Nephron (organoid): ENCODE measurements around the gene NOX5.

Experiments
- H3K27ac Mint-ChIP-seq, 3 experiments: 2 replicates each; pipeline ENCODE4 v1.8.0; 2020; ENCODE audit warnings: mixed read lengths in 3 of 3, mild to moderate bottlenecking in 2 of 3, moderate library complexity in 1 of 3
- H3K27me3 Mint-ChIP-seq: 2 replicates; pipeline ENCODE4 v1.8.0; 2021; ENCODE audit warnings: low read depth, mild to moderate bottlenecking, moderate library complexity, mixed read lengths
- H3K36me3 Mint-ChIP-seq: 2 replicates; pipeline ENCODE4 v1.8.0; 2020; ENCODE audit warnings: low read depth, mixed read lengths
- H3K4me1 Mint-ChIP-seq: 2 replicates; pipeline ENCODE4 v1.8.0; 2020; ENCODE audit warnings: mixed read lengths
- H3K4me3 Mint-ChIP-seq, 3 experiments: 2 replicates each; pipeline ENCODE4 v1.8.0; 2020; ENCODE audit warnings: mild to moderate bottlenecking in 3 of 3, mixed read lengths in 3 of 3, moderate library complexity in 2 of 3
- H3K9me3 Mint-ChIP-seq: 2 replicates; pipeline ENCODE4 v1.8.0; 2020; ENCODE audit warnings: mixed read lengths
- TF ChIP-seq, protein P1 (sequence below), 3 experiments: fragments of 200-600 bp; sonication (generic); IDR thresholded peaks; one replicate each; pipeline ENCODE4 v1.5.0; 2021; ENCODE audit warnings: antibody characterized with exemption in 3 of 3; ENCODE audit not compliant: unreplicated experiment in 3 of 3

Gene NOX5

GRCh38 chr15:69056365-69056764 lies 41.9 kb downstream of the NOX5 start:
- Mint-ChIP-seq H3K36me3 (no peaks in the 10 kb centered on the region), H3K27me3 (peaks cover 29% of the 10 kb centered on the region), H3K9me3 (peaks cover 2% of the 10 kb centered on the region), H3K4me3 (no peak overlapping the region), H3K27ac (no peak overlapping the region), H3K4me1 (peaks cover 34% of the 10 kb centered on the region)
- TF ChIP-seq, protein P1, sequence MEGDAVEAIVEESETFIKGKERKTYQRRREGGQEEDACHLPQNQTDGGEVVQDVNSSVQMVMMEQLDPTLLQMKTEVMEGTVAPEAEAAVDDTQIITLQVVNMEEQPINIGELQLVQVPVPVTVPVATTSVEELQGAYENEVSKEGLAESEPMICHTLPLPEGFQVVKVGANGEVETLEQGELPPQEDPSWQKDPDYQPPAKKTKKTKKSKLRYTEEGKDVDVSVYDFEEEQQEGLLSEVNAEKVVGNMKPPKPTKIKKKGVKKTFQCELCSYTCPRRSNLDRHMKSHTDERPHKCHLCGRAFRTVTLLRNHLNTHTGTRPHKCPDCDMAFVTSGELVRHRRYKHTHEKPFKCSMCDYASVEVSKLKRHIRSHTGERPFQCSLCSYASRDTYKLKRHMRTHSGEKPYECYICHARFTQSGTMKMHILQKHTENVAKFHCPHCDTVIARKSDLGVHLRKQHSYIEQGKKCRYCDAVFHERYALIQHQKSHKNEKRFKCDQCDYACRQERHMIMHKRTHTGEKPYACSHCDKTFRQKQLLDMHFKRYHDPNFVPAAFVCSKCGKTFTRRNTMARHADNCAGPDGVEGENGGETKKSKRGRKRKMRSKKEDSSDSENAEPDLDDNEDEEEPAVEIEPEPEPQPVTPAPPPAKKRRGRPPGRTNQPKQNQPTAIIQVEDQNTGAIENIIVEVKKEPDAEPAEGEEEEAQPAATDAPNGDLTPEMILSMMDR (IDR thresholded peaks at IDR 0.05; ENCODE audit: unreplicated experiment in 3 of 3) = no peak

DNA sequence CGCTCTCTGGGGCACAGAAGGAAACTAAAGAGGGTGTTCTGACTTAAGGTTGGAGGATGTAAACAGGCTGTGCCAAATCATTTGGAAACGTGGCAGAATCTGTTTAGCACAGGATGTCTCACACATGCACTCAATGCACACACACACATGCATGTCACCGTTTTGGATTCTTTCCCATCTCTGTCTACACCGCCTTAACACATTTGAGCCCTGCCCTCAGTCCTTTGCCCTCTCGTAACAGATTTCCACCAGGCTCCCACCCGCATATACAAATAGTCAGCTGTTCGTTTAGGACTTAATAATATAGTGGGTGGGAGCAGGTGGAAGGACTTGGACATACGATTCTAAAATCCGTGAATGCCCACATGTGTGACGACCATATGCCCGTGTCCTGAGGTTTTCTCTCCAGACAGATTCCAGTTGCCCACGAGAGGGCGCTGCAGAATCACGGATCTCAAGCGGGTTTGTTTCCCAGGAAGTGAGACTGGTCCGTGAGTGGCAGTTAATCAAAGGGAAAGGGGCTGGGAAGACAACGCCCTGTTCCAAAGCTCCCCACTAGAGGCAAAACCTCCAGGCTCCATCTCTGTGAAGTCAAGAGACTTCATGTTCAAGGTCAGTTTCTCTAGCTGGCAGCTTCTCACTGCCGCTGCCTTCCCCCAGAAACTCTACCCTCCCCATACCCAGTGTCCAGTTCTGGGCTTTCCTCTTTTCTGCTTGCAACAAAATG lies 44.5 kb downstream of the NOX5 start:
- TF ChIP-seq, protein P1 (IDR thresholded peaks at IDR 0.05; ENCODE audit: unreplicated experiment in 3 of 3) = peak; percentile 89 to 95 (median 91)
- peaks cover 40% of the 10 kb centered on the region for H3K27me3 Mint-ChIP-seq

DNA sequence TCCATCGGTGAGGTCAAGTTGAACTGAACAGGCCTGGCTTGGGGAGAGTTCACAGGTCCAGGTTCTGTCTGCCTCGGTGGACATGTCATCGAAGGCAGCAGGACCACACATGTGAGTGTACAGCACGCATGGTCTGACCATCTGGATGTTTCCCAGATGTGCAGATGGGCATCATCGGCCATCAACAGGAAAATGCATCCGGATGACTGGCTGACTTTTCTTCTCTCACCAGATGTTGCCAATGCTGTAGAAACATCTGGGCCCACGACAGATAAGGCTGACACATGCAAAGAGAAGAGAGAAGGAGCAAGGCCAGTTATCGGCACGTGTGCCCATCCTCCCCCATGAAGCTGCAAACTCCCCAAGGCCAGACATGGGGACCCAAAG lies 45.1 kb downstream of the NOX5 start:
- Mint-ChIP-seq H3K27me3 (peaks cover 40% of the 10 kb centered on the region), H3K36me3 (no peaks in the 10 kb centered on the region), H3K9me3 (peaks cover 2% of the 10 kb centered on the region), H3K4me1 (peaks cover 34% of the 10 kb centered on the region), H3K27ac (peak overlapping the region in 1 of 3 experiments; percentile 32), H3K4me3 (no peak overlapping the region)
- TF ChIP-seq, protein P1 (IDR thresholded peaks at IDR 0.05; ENCODE audit: unreplicated experiment in 3 of 3) = no peak

More for the DNA sequence above, 44.5 kb downstream of the NOX5 start:
- Mint-ChIP-seq H3K4me1 (peaks cover 34% of the 10 kb centered on the region), H3K36me3 (no peaks in the 10 kb centered on the region), H3K27ac (peak overlapping the region in 1 of 3 experiments; percentile 32), H3K9me3 (peaks cover 2% of the 10 kb centered on the region), H3K4me3 (no peak overlapping the region)

DNA sequence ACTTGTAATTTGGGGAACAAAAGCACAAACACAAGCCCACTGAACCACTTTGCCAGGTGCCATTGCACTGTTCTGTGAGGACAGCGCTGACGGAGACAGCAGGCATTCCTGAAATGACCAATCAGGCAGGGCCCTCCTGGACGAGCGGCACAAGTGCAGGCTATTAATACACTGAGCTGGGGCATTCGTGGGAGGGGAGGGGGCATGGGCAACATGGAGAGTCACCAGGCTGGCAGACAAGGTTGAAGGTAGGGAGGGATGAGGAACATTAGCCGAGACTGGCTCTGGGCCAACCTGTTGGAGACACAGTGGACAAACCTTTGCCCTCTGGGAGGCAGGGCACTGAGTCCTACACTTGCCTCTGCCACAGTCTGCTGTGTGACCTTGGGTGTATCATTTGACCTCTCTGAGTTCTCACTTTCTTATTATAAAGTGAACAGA lies 45.6 kb downstream of the NOX5 start:
- TF ChIP-seq, protein P1 (IDR thresholded peaks at IDR 0.05; ENCODE audit: unreplicated experiment in 3 of 3) = no peak
- Mint-ChIP-seq H3K27me3 (peaks cover 43% of the 10 kb centered on the region), H3K36me3 (no peaks in the 10 kb centered on the region), H3K27ac (no peak overlapping the region), H3K4me1 (peaks cover 34% of the 10 kb centered on the region), H3K9me3 (peaks cover 2% of the 10 kb centered on the region), H3K4me3 (no peak overlapping the region)

GRCh38 chr15:69060744-69061143 lies 46.2 kb downstream of the NOX5 start:
- H3K36me3 Mint-ChIP-seq = no peaks in the 10 kb centered on the region
- TF ChIP-seq, protein P1 (IDR thresholded peaks at IDR 0.05; ENCODE audit: unreplicated experiment in 3 of 3) = no peak
- H3K9me3 Mint-ChIP-seq = peaks cover 2% of the 10 kb centered on the region
- peaks cover 34% of the 10 kb centered on the region for H3K4me1 Mint-ChIP-seq
- H3K27me3 Mint-ChIP-seq = peaks cover 48% of the 10 kb centered on the region
- H3K27ac Mint-ChIP-seq = no peak overlapping the region
- H3K4me3 Mint-ChIP-seq = no peak overlapping the region

- peaks cover 43% of the 10 kb centered on the region for H3K27me3 Mint-ChIP-seq
- H3K4me1 Mint-ChIP-seq = peaks cover 31% of the 10 kb centered on the region
- H3K4me3 Mint-ChIP-seq = no peak overlapping the region
- TF ChIP-seq, protein P1 (IDR thresholded peaks at IDR 0.05; ENCODE audit: unreplicated experiment in 3 of 3) = no peak
- H3K36me3 Mint-ChIP-seq = no peaks in the 10 kb centered on the region
- peaks cover 2% of the 10 kb centered on the region for H3K9me3 Mint-ChIP-seq
- H3K27ac Mint-ChIP-seq = no peak overlapping the region
These were observed 46.9 kb downstream of the NOX5 start for GRCh38 chr15:69061414-69061842.
